PC-3 (cell line): ENCODE data around the gene TUBA3D.
"Not testable (repeated sequence)": the region's sequence is repeated elsewhere in the genome, so short reads cannot be mapped to it uniquely, and the experiment has no call there.

Source experiments
- EZH2 ChIP-seq: fragments of 300-600 bp; sonication (generic); IDR thresholded peaks from one replicate; pipeline ENCODE4 v1.6.1; 2017; ENCODE audit warnings: antibody characterized with exemption, mild to moderate bottlenecking, low read length; ENCODE audit not compliant: unreplicated experiment
- EZH2phosphoT487 ChIP-seq: fragments of 300-600 bp; sonication (generic); IDR thresholded peaks from 2 replicates; pipeline ENCODE4 v1.6.1; 2018; ENCODE audit warnings: mild to moderate bottlenecking, antibody characterized with exemption, low read length, borderline replicate concordance
- TF ChIP-seq, protein P1 (sequence below): fragments of 300-600 bp; sonication (generic); conservative IDR thresholded peaks from 2 replicates; pipeline ENCODE4 v1.5.1; 2017; ENCODE audit warnings: antibody characterized with exemption, low read depth, mild to moderate bottlenecking, low read length

DNA sequence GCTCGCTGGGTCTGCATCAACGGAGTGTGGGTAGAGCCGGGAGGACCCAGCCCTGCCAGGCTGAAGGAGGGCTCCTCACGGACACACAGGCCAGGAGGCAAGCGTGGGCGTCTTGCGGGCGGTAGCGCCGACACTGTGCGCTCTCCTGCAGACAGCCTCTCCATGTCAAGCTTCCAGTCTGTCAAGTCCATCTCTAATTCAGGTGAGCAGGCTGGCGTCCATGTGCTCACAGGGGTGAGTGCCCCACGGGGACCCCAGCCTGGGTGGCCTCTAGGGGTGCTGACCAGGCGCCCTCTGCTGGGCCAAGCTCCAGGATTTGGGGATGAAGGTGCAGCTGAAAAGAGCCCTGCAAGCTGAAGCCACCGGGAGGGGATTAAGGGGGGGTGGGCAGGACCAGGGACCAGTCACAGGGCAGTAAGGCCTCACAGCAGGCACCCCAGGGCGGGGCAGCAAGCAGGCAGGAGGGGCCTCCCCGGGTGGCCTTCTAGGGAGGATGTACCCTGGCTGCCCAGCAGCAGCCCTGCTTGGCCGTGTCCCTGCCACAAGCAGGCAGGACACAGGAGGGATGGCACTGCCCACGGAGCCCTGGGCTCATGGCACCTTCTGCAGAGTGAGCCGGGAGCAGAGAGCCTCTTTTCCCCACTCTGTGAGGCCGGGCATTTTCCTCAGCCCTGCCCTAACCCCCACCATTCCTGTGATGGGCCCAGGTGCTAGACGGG is 54.9 kb downstream of the TUBA3D start:
- TF ChIP-seq, protein P1, sequence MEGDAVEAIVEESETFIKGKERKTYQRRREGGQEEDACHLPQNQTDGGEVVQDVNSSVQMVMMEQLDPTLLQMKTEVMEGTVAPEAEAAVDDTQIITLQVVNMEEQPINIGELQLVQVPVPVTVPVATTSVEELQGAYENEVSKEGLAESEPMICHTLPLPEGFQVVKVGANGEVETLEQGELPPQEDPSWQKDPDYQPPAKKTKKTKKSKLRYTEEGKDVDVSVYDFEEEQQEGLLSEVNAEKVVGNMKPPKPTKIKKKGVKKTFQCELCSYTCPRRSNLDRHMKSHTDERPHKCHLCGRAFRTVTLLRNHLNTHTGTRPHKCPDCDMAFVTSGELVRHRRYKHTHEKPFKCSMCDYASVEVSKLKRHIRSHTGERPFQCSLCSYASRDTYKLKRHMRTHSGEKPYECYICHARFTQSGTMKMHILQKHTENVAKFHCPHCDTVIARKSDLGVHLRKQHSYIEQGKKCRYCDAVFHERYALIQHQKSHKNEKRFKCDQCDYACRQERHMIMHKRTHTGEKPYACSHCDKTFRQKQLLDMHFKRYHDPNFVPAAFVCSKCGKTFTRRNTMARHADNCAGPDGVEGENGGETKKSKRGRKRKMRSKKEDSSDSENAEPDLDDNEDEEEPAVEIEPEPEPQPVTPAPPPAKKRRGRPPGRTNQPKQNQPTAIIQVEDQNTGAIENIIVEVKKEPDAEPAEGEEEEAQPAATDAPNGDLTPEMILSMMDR, result not testable (repeated sequence)
- not testable (repeated sequence) for TF ChIP-seq EZH2phosphoT487, EZH2
